Activated naive CD8-positive, alpha-beta T cell treated with anti-CD3 and anti-CD28 coated beads for 36 hours (primary cell): ENCODE measurements around the gene EXD1. TPM values are rescaled to one million over a fixed set of nuclear protein-coding genes. Genes with fewer than 3 reads are reported as not detected.
"Not testable (repeated sequence)": the region's sequence is repeated elsewhere in the genome, so short reads cannot be mapped to it uniquely, and the experiment has no call there.

ENCODE experiments used
- DNase-seq: peaks from one replicate; pipeline ENCODE4 v3.0.0; 2021
- H3K27ac Mint-ChIP-seq: one replicate; pipeline ENCODE4 v1.8.0; 2022; ENCODE audit warnings: mild to moderate bottlenecking, moderate library complexity, mixed read lengths
- H3K27me3 Mint-ChIP-seq: one replicate; pipeline ENCODE4 v1.8.0; 2022; ENCODE audit warnings: mild to moderate bottlenecking, mixed read lengths
- H3K36me3 Mint-ChIP-seq: one replicate; pipeline ENCODE4 v1.8.0; 2021; ENCODE audit warnings: mild to moderate bottlenecking, mixed read lengths
- H3K4me1 Mint-ChIP-seq: one replicate; pipeline ENCODE4 v1.8.0; 2021; ENCODE audit warnings: mixed read lengths
- H3K4me3 Mint-ChIP-seq: one replicate; pipeline ENCODE4 v1.8.0; 2022; ENCODE audit warnings: mild to moderate bottlenecking, moderate library complexity, mixed read lengths
- H3K9me3 Mint-ChIP-seq: one replicate; pipeline ENCODE4 v1.8.0; 2022; ENCODE audit warnings: mixed read lengths
- total RNA-seq, 2 experiments: library from RNA; stranded (reverse); gene quantifications; one replicate each; pipeline ENCODE4 v1.2.3, GENCODE V29; 2021

EXD1 gene
- total RNA-seq, 2 experiments from 2014 or later = not detected

DNA sequence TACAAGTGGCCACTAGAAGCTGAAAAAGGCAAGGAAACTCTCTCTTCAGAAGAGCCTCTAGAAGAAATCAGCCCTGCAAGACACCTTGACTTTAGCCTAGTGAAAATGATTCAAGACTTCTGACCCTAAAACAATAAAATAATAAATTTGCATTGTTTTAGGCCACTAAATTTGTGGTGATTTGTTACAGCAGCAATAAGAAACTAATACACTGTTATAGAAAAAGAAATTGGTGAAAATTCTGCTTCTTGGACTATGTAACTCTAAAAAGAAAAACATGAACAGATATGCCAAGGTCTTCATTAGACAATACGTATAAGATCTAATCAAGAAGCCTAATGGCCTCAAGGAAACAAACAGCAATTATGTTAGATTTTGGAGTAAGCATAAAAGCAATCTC lies 36.1 kb downstream of the EXD1 start:
- Mint-ChIP-seq H3K9me3 (no peaks in the 10 kb centered on the region), H3K4me1 (no peaks in the 10 kb centered on the region), H3K27ac (no peak overlapping the region), H3K4me3 (no peak overlapping the region), H3K36me3 (no peaks in the 10 kb centered on the region), H3K27me3 (no peaks in the 10 kb centered on the region)
- DNase-seq = no peak

DNA sequence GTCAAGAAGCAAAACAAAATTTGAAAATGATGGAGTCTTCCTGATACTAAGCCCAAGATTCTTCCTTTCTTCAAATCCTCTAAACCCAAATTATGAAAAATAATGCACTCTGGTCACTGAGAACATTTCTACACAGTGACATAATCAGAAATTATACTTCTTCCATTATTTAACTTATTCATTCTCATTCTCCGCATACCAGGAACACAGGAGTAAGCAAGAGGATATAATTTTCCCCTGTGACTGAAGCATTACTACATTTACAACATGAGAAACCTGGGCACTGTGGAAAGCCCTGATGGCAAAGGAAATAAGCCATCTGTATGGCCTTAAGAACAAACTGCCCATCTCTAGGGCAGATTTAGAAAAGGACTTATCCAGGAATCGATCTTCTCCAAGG lies 47.0 kb downstream of the EXD1 start:
- H3K27me3 Mint-ChIP-seq = no peaks in the 10 kb centered on the region
- H3K9me3 Mint-ChIP-seq = no peaks in the 10 kb centered on the region
- no peaks in the 10 kb centered on the region for H3K36me3 Mint-ChIP-seq
- H3K4me1 Mint-ChIP-seq = no peaks in the 10 kb centered on the region
- H3K27ac Mint-ChIP-seq = no peak overlapping the region
- no peak overlapping the region for H3K4me3 Mint-ChIP-seq
- DNase-seq = no peak

DNA sequence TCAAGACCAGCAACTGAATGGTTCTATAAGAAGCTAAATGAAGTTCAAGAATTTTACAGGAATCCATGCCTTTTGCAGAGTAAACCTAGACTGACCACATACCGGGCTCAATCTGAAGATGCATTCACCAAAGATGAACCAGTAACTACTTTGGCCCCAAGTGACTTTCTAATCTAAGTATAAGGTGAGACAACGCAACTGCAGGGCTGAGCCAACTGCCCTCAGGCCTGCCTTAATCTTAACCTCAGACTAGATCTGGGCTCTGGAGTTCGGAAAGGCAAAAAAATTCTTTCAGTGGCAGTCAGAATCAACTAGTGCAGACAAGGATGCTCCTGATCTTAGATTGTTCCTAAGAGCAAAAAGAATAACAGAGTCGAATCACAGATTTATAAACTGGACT lies 48.3 kb downstream of the EXD1 start:
- H3K36me3 Mint-ChIP-seq = no peaks in the 10 kb centered on the region
- H3K4me3 Mint-ChIP-seq = no peak overlapping the region
- no peaks in the 10 kb centered on the region for H3K9me3 Mint-ChIP-seq
- no peaks in the 10 kb centered on the region for H3K27me3 Mint-ChIP-seq
- no peak for DNase-seq
- H3K27ac Mint-ChIP-seq = no peak overlapping the region
- H3K4me1 Mint-ChIP-seq = no peaks in the 10 kb centered on the region

DNA sequence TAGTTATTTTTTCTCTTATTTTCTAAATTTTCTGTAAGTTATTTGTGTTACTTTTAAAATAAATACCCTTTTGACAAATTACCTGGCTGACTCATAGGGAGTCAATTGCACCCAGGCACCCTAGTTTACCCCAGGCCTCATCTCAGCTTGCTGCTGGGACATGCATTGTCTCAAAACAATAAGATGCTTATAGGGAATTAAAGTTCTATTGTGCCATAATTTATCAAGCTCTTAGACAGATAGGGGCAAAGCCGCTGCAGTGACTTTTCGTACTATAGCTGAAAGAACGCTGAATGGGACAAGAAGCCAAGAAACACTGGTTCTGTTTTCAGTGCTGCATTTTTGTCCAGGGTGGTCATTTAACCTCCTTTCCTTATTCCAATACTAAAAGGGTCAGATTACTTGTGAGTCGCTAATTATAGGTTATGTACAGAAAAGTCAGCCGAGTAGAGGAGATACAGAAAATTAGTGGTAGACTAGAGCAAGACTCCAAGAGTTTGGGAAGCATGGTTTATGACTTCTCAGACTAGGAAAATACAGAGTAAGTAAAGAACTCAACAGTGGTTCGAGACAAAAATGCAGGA lies 50.3 kb downstream of the EXD1 start:
- DNase-seq = no peak
- no peaks in the 10 kb centered on the region for H3K4me1 Mint-ChIP-seq
- no peak overlapping the region for H3K27ac Mint-ChIP-seq
- no peaks in the 10 kb centered on the region for H3K36me3 Mint-ChIP-seq
- H3K27me3 Mint-ChIP-seq = peaks cover 4% of the 10 kb centered on the region
- no peaks in the 10 kb centered on the region for H3K9me3 Mint-ChIP-seq
- no peak overlapping the region for H3K4me3 Mint-ChIP-seq

DNA sequence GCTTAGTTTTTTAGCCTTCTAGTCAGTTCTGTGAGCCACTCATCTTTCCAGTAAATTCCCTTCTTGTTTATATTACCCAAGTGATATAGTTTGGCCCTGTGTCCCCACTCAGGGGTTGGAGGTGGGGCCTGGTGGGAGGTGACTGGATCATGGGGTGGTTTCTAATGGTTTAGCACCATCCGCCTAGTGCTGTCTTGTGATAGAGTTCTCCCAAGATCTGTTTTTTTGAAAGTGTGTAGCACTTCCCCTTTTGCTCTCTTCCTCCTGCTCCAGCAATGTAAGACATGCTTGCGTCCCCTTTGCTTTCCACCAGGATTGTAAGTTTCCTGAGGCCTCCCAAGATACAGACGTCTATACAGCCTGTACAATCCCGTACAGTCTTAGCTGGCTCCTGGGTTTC lies 60.8 kb downstream of the EXD1 start:
- no peak overlapping the region for H3K27ac Mint-ChIP-seq

DNA sequence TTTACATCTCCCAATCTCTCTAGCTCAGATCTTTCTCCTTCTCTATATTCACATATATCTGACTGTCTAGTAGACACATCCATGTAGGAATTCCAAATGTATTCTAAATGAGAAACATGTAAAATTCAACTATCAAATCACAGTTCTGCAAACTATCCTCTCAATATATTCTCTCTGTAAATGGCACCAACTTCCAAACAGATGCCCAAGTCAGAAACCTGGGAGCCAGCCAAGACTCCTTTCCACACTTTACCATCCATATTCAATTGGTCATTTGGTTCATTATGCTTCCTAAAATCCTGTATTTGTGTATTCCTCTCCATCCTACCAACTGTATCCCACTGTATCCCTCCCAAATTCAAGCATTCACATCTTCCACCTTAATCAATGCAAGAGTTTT lies 61.5 kb downstream of the EXD1 start:
- no peaks in the 10 kb centered on the region for H3K4me1 Mint-ChIP-seq
- no peak overlapping the region for H3K27ac Mint-ChIP-seq
- no peak overlapping the region for H3K4me3 Mint-ChIP-seq
- no peaks in the 10 kb centered on the region for H3K27me3 Mint-ChIP-seq
- no peak for DNase-seq
- no peaks in the 10 kb centered on the region for H3K36me3 Mint-ChIP-seq
- no peaks in the 10 kb centered on the region for H3K9me3 Mint-ChIP-seq

More for the DNA sequence above, 60.8 kb downstream of the EXD1 start:
- Mint-ChIP-seq H3K27me3 (no peaks in the 10 kb centered on the region), H3K9me3 (no peaks in the 10 kb centered on the region), H3K36me3 (no peaks in the 10 kb centered on the region), H3K4me3 (no peak overlapping the region), H3K4me1 (no peaks in the 10 kb centered on the region)
- DNase-seq = no peak

DNA sequence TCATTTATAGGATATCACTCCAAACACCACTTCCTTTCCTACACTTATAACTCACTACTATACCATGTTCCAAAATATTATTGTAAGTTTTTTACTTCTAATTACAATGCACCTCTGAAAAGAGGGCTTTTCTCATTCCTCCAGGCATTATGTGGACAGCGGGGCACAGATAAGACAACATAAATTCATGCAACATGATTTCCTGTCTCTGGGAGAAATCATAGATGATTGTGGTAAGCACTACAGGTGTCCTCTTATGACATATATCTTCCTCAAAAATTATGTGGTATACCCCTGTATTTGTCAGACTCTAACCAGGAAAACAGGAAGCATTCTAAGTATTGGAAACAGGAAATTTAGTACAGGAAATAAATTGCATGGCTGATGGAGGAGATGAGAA lies 68.8 kb downstream of the EXD1 start:
- Mint-ChIP-seq H3K27me3 (no peaks in the 10 kb centered on the region), H3K9me3 (no peaks in the 10 kb centered on the region), H3K36me3 (no peaks in the 10 kb centered on the region), H3K4me1 (peaks cover 8% of the 10 kb centered on the region), H3K27ac (no peak overlapping the region), H3K4me3 (no peak overlapping the region)
- DNase-seq = no peak

DNA sequence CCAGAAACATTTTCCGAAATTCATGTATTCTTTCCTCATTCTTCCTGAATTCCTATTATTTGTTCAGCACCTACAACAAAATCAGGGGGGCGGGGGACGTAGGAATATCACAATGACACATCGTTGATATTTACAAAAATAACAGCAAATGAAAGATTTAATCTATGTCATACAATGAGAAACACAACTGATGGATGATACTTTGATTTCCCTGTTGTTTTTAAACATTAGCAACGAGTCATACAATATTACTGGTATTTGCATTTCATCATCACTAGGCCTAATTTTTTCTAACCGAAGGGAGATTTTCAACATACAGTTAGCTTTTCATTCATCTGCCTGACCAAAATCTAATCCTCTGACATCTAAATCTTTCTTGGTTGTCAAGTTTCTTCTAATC lies 69.2 kb downstream of the EXD1 start:
- Mint-ChIP-seq H3K36me3 (no peaks in the 10 kb centered on the region), H3K4me1 (peaks cover 8% of the 10 kb centered on the region), H3K4me3 (no peak overlapping the region), H3K9me3 (no peaks in the 10 kb centered on the region), H3K27ac (no peak overlapping the region), H3K27me3 (no peaks in the 10 kb centered on the region)
- no peak for DNase-seq

DNA sequence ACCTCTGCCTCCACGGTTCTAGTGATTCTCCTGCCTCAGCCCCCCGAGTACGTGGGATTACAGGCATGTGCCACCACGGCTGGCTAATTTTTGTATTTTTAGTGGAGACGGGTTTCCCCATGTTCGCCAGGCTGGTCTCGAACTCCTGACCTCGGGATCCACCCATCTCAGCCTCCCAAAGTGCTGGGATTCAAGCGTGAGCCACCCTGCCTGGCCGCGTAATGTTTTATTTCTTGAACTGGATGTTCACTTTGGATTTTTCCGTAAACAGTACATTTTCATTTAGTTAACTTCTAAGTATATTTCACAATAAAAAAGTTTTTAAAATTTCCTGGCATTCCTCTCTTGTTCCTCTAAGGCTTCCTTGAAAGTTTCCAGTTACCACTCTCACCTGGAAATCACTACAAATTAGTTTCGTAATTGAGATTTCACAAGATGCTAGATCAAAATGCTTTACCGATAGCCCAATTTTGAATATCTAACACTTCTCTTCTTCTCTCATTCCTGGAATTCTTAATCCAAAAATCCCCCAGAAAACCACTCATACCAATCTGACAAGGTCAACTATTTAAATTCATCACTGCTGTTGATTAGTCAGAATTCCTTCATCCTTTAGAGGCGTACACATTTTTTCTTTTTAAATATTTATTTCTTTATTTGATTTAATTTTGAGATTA lies 69.8 kb downstream of the EXD1 start:
- Mint-ChIP-seq H3K36me3 (no peaks in the 10 kb centered on the region), H3K4me3 (no peak overlapping the region), H3K4me1 (peaks cover 8% of the 10 kb centered on the region), H3K9me3 (no peaks in the 10 kb centered on the region), H3K27ac (no peak overlapping the region), H3K27me3 (no peaks in the 10 kb centered on the region)
- no peak for DNase-seq

DNA sequence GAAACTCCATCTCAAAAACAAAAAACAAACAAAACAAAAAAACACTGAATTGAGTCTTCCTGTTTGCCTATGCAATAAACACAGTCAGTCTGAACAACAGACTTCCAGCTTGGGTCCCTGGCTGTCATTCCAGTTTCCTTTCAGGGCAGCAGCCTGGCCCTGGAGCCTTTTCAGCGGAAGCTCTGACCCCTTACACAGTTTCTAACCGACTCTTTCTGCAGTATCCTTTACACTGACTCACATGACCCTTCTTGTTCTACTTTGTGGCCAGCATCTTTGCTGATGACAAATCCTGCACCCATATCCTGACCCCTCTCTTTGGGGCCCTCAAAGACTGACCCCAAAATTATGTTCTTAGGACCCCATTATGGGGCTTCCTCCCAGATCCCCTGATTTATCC lies 76.1 kb downstream of the EXD1 start:
- no peaks in the 10 kb centered on the region for H3K36me3 Mint-ChIP-seq
- DNase-seq = no peak
- no peaks in the 10 kb centered on the region for H3K27me3 Mint-ChIP-seq
- H3K9me3 Mint-ChIP-seq = no peaks in the 10 kb centered on the region
- H3K4me3 Mint-ChIP-seq = no peak overlapping the region
- no peak overlapping the region for H3K27ac Mint-ChIP-seq
- H3K4me1 Mint-ChIP-seq = no peaks in the 10 kb centered on the region

DNA sequence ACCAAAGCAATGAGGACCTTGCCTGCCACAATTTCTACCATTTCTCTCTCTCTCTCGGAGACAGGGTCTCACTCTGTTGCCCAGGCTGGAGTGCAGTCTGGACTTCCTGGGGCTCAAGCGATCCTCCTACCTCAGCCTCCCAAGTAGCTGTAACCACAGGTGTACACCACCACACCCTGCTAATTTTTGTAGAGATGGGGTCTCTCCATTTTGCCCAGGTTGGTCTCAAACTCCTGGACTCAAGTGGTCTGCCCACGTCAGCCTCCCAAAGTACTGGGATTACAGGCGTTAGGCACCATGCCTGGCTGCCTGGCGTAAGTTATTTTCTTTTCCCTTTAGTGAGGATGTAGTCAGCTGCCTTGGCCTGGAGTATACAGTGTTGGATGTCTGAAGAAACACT lies 76.8 kb downstream of the EXD1 start:
- Mint-ChIP-seq H3K4me3 (no peak overlapping the region), H3K36me3 (no peaks in the 10 kb centered on the region), H3K27ac (no peak overlapping the region), H3K4me1 (no peaks in the 10 kb centered on the region), H3K9me3 (no peaks in the 10 kb centered on the region), H3K27me3 (no peaks in the 10 kb centered on the region)
- no peak for DNase-seq

DNA sequence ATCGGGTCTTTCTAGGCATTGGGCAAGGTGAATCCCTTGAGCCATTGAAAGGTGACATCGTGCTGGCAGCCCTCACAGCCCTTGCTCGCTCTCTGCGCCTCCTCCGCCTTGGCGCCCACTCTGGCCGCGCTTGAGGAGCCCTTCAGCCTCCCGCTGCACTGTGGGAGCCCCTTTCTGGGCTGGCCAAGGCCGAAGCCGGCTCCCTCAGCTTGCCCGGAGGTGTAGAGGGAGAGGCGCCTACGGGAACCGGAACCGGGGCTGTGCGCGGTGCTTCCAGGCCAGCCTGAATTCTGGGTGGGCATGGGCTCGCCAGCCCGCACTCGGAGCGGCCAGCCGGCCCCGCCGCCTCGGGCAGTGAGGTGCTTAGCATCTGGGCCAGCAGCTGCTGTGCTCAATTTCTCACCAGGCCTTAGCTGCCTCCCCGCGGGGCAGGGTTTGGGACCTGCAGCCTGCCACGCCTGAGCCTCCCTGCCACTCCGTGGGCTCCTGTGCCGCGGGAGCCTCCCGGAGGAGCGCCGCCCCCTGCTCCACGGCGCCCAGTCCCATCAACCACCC lies 79.0 kb downstream of the EXD1 start:
- Mint-ChIP-seq H3K36me3 (no peaks in the 10 kb centered on the region), H3K4me3 (no peak overlapping the region), H3K27me3 (no peaks in the 10 kb centered on the region), H3K4me1 (no peaks in the 10 kb centered on the region), H3K27ac (no peak overlapping the region), H3K9me3 (no peaks in the 10 kb centered on the region)
- DNase-seq = no peak

DNA sequence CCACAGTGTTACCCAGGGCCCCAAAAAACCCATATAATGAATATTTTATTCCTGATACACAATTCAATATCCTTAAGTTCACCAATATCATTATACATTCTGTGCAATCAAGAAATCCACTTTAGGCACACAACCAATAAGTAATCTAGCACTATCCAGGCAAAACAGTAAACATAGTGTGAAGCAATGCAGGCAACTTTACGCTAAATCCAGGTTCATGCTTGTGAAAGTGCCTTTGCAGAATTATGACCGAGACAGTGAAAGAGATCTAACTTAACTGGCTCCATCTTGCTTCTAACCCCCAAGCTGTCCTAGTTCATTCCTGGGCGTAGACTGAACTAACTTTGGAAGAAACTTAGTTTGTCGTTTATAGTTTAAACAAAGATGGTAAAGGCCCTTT lies 80.3 kb downstream of the EXD1 start:
- no peak overlapping the region for H3K27ac Mint-ChIP-seq
- H3K4me1 Mint-ChIP-seq = no peaks in the 10 kb centered on the region
- no peaks in the 10 kb centered on the region for H3K27me3 Mint-ChIP-seq
- H3K4me3 Mint-ChIP-seq = no peak overlapping the region
- DNase-seq = no peak
- no peaks in the 10 kb centered on the region for H3K36me3 Mint-ChIP-seq
- H3K9me3 Mint-ChIP-seq = no peaks in the 10 kb centered on the region

DNA sequence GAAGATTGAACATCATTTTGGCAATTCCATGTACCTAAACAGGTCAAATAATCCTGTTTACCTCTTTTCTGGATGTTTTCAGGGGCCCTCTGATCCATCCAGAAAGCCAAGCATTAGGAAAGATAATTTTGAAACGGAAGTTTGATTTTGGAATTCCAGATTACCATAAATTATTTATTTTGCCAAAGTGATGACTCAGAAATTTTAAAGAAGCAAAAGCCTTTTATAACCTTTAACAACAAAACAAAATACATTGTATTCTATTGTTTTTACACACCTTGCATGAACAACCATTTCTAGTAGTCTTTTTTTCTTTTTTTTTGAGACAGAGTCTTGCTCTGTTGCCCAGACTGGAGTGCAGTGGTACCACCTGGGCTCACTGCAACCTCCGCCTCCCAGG lies 82.5 kb downstream of the EXD1 start:
- Mint-ChIP-seq H3K36me3 (no peaks in the 10 kb centered on the region), H3K4me3 (no peak overlapping the region), H3K4me1 (no peaks in the 10 kb centered on the region), H3K9me3 (no peaks in the 10 kb centered on the region), H3K27ac (no peak overlapping the region), H3K27me3 (no peaks in the 10 kb centered on the region)
- no peak for DNase-seq

DNA sequence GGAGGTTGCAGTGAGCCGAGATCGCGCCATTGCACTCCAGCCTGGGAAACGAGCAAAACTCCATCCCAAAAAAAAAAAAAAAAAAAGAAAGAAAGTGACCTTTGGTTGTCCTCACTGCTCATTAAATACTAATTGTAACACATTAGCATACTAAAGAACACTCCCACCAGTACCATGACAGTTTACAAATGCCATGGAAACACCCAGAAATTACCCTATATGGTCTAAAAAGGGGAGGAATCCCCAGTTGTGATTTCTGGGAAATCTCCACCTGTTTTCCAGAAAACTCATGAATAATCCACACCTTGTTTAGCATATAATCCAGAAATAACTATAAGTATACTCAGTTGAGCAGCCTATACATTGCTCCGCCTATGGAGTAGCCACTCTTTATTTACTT lies 90.9 kb downstream of the EXD1 start:
- DNase-seq = no peak

DNA sequence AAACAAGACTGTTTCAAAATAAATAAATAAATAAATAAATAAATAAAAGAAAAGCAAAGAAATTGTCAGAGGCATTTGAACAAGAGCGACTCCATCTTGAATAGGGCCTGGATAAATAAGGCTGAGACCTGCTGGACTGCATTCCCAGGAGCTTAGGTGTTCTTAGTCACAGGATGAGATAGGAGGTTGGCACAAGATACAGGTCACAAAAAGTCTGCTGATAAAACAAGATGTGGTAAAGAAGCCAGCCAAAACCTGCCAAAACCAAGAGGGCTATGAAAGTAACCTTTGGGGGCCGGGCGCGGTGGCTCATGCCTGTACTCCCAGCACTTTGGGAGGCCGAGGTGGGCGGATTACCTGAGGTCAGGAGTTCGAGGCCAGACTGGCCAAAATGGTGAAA lies 91.4 kb downstream of the EXD1 start:
- H3K27ac Mint-ChIP-seq, H3K9me3 Mint-ChIP-seq, H3K36me3 Mint-ChIP-seq, H3K27me3 Mint-ChIP-seq, H3K4me1 Mint-ChIP-seq, DNase-seq, H3K4me3 Mint-ChIP-seq: not testable (repeated sequence)

More for the DNA sequence above, 90.9 kb downstream of the EXD1 start:
- Mint-ChIP-seq H3K4me1 (no peaks in the 10 kb centered on the region), H3K27ac (no peak overlapping the region), H3K9me3 (no peaks in the 10 kb centered on the region), H3K36me3 (no peaks in the 10 kb centered on the region), H3K4me3 (no peak overlapping the region), H3K27me3 (no peaks in the 10 kb centered on the region)
